AG04450 (cell line): ENCODE data around the gene C11orf54. TPM values are rescaled to one million over a fixed set of nuclear protein-coding genes. Genes with fewer than 3 reads are reported as not detected.

Experiments used
- CTCF ChIA-PET: fragments of 300-600, 350-600 bp; formaldehyde crosslinking; extraction: SDS; loops from one replicate; lab custom pipeline; 2022; ENCODE audit warnings: antibody characterized with exemption, inconsistent platforms; lab: Charles Lee
- POLR2A ChIA-PET: fragments of 350-600 bp; formaldehyde crosslinking; extraction: SDS; loops from one replicate; lab custom pipeline; 2021; ENCODE audit warnings: antibody characterized with exemption, inconsistent platforms; lab: Yijun Ruan, JAX
- DNase-seq: peaks from one replicate; pipeline ENCODE4 v3.0.0-alpha.2; 2011; ENCODE audit warnings: low read depth, low spot score
- H3K27ac ChIP-seq: one replicate; pipeline ENCODE4 v1.5.1; 2012; ENCODE audit warnings: low read depth, low read length, control low read depth
- H3K27me3 ChIP-seq: one replicate; pipeline ENCODE4 v1.6.0; 2012; ENCODE audit warnings: low read length; ENCODE audit not compliant: control insufficient read depth, insufficient read depth
- H3K4me3 ChIP-seq: 2 replicates; pipeline ENCODE4 v1.5.1; 2011; ENCODE audit warnings: mild to moderate bottlenecking, low read depth, low read length, control low read depth
- H3K9me3 ChIP-seq: 2 replicates; pipeline ENCODE4 v1.5.1; 2012; ENCODE audit warnings: low read length; ENCODE audit not compliant: control insufficient read depth, insufficient read depth
- polyA plus RNA-seq: library from polyadenylated mRNA; depleted of rRNA; stranded (reverse); fragments of >200 nt; gene quantifications from 2 replicates; pipeline ENCODE4 v1.2.3, GENCODE V29; 2011
- TF ChIP-seq, protein P1 (sequence below): IDR thresholded peaks from 2 replicates; pipeline ENCODE4 v1.5.1; 2011; ENCODE audit warnings: low read depth, low read length, control low read depth, inconsistent platforms

C11orf54 gene
- polyA plus RNA-seq, 1 experiment: 28.0 TPM

DNA sequence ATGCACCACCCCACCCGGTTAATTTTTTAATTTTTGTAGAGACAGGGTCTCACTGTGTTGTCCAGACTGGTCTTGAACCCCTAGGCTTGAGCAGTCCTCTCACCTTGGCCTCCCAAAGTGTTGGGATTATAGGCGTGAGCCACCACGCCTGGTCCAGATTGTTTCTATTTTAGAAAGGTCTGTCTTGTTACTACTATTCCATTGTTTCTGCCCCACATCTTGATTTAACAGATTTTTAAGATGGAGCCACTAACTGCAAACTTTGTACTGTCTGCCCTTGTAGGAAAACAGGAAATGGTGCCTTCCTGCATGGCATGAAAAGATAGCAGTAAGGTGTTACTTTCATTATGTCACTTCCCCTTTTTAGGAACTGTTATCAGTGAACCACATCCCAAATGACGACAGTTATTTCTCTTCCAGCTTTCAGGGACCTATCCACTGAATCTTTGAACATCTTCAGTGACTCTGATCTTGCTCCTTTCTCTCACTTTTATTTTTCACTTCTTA, 23.4 kb upstream of the C11orf54 start:
- DNase-seq: no peak
- POLR2A ChIA-PET: interaction anchor here (1.0 kb wide), 1 partner anchor 14 kb away, joined by 4 read pairs; no protein-coding TSS in a partner anchor
- CTCF ChIA-PET: no interaction called here
- no peaks in the 10 kb centered on the region for H3K27me3 ChIP-seq
- TF ChIP-seq, protein P1, sequence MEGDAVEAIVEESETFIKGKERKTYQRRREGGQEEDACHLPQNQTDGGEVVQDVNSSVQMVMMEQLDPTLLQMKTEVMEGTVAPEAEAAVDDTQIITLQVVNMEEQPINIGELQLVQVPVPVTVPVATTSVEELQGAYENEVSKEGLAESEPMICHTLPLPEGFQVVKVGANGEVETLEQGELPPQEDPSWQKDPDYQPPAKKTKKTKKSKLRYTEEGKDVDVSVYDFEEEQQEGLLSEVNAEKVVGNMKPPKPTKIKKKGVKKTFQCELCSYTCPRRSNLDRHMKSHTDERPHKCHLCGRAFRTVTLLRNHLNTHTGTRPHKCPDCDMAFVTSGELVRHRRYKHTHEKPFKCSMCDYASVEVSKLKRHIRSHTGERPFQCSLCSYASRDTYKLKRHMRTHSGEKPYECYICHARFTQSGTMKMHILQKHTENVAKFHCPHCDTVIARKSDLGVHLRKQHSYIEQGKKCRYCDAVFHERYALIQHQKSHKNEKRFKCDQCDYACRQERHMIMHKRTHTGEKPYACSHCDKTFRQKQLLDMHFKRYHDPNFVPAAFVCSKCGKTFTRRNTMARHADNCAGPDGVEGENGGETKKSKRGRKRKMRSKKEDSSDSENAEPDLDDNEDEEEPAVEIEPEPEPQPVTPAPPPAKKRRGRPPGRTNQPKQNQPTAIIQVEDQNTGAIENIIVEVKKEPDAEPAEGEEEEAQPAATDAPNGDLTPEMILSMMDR: no peak
- H3K27ac ChIP-seq: no peak overlapping the region
- no peak overlapping the region for H3K4me3 ChIP-seq
- H3K9me3 ChIP-seq: no peaks in the 10 kb centered on the region

DNA sequence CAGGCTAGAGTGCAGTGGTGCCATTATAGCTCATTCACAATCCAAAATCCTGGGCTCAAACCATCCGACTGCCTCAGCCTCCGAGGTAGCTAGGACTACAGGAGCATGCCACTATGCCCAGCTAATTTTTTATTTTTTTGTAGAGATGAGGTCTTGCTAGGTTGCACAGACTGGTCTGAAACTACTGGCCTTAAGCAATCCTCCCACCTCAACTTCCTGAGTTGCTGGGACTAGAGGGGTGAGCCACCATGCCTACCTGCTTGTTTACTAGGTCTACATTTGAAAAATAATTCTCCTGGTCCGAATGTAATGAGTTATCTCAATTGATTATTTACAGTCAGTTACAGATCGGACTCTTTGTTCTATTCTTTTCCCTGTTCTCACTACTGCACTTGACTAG, 22.2 kb upstream of the C11orf54 start:
- DNase-seq: no peak
- no peaks in the 10 kb centered on the region for H3K27me3 ChIP-seq
- TF ChIP-seq, protein P1: no peak
- CTCF ChIA-PET: no interaction called here
- no peaks in the 10 kb centered on the region for H3K9me3 ChIP-seq
- POLR2A ChIA-PET: no interaction called here
- no peak overlapping the region for H3K27ac ChIP-seq
- H3K4me3 ChIP-seq: no peak overlapping the region

DNA sequence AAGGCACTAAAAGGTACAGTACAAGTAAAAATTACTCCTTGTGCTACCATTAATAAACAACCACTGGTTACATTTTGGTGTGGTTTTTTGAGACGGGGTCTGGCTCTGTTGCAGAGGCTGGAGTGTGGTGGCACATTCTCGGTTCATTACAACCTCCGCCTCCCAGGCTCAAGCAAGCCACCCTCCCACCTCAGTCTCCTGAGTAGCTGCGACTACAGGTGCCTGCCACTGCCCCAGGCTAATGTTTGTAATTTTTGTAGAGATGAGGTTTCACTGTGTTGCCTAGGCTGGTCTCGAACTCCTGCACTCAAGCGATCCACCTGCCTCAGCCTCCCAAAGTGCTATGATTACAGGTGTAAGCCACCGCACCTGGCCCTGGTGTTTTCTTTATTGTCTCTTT, 20.9 kb upstream of the C11orf54 start:
- Histone ChIP-seq H3K4me3 (no peak overlapping the region), H3K9me3 (no peaks in the 10 kb centered on the region), H3K27me3 (no peaks in the 10 kb centered on the region), H3K27ac (no peak overlapping the region)
- TF ChIP-seq, protein P1: no peak
- no peak for DNase-seq
- ChIA-PET CTCF (no interaction called here), POLR2A (interaction anchor here (0.6 kb wide), 1 partner anchor 20 kb away, joined by 6 read pairs; no protein-coding TSS in a partner anchor)

GRCh38 chr11:93724089-93724488, 17.4 kb upstream of the C11orf54 start:
- CTCF ChIA-PET: no interaction called here
- POLR2A ChIA-PET: no interaction called here
- Histone ChIP-seq H3K27me3 (no peaks in the 10 kb centered on the region), H3K27ac (no peak overlapping the region), H3K4me3 (no peak overlapping the region), H3K9me3 (no peaks in the 10 kb centered on the region)
- DNase-seq: no peak
- TF ChIP-seq, protein P1: no peak

GRCh38 chr11:93727985-93728791, 13.3 kb upstream of the C11orf54 start:
- no peaks in the 10 kb centered on the region for H3K27me3 ChIP-seq
- TF ChIP-seq, protein P1: no peak
- ChIA-PET POLR2A (interaction anchor here (1.3 kb wide), 1 partner anchor 14 kb away, joined by 5 read pairs; the partner anchor contains the start of genes C11orf54 and TAF1D), CTCF (no interaction called here)
- no peaks in the 10 kb centered on the region for H3K9me3 ChIP-seq
- no peak overlapping the region for H3K4me3 ChIP-seq
- no peak for DNase-seq
- no peak overlapping the region for H3K27ac ChIP-seq
